ENCODE measurements around the gene ATG9B. TPM values are rescaled to one million over a fixed set of nuclear protein-coding genes. Genes with fewer than 3 reads are reported as not detected.

Gene ATG9B
- total RNA-seq, 2 donors from 2014 or later: 0.18 to 7.1 TPM

- H3K27ac ChIP-seq: no peak overlapping the region
- intact Hi-C loops (cut with DNase I): no loop called here
- no peaks in the 10 kb centered on the region for H3K4me1 ChIP-seq (replicated peaks)
- no peaks in the 10 kb centered on the region for H3K9me3 ChIP-seq
- TF ChIP-seq POLR2A (IDR thresholded peaks at IDR 0.05) (no peak), POLR2AphosphoS5 (IDR thresholded peaks at IDR 0.05) (no peak)
- TF ChIP-seq, protein P1, sequence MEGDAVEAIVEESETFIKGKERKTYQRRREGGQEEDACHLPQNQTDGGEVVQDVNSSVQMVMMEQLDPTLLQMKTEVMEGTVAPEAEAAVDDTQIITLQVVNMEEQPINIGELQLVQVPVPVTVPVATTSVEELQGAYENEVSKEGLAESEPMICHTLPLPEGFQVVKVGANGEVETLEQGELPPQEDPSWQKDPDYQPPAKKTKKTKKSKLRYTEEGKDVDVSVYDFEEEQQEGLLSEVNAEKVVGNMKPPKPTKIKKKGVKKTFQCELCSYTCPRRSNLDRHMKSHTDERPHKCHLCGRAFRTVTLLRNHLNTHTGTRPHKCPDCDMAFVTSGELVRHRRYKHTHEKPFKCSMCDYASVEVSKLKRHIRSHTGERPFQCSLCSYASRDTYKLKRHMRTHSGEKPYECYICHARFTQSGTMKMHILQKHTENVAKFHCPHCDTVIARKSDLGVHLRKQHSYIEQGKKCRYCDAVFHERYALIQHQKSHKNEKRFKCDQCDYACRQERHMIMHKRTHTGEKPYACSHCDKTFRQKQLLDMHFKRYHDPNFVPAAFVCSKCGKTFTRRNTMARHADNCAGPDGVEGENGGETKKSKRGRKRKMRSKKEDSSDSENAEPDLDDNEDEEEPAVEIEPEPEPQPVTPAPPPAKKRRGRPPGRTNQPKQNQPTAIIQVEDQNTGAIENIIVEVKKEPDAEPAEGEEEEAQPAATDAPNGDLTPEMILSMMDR (IDR thresholded peaks at IDR 0.05): no peak
- no peak for DNase-seq (ENCODE audit: low spot score)
- WGBS: 87% methylated on average over 23 of the region's 23 CpGs
- H3K27me3 ChIP-seq (replicated peaks; ENCODE audit: insufficient read depth): peaks cover 6% of the 10 kb centered on the region
- no peaks in the 10 kb centered on the region for H3K36me3 ChIP-seq
- H3K4me3 ChIP-seq: no peak overlapping the region
Measured at GRCh38 chr7:151006590-151007300, 17.5 kb downstream of the ATG9B start.

GRCh38 chr7:151005566-151005965, 18.7 kb downstream of the ATG9B start:
- no peaks in the 10 kb centered on the region for H3K9me3 ChIP-seq
- H3K27ac ChIP-seq: no peak overlapping the region
- no peaks in the 10 kb centered on the region for H3K36me3 ChIP-seq
- no peak for DNase-seq (ENCODE audit: low spot score)
- intact Hi-C loops (cut with DNase I): no loop called here
- H3K27me3 ChIP-seq (replicated peaks; ENCODE audit: insufficient read depth): peaks cover 6% of the 10 kb centered on the region
- TF ChIP-seq POLR2AphosphoS5 (IDR thresholded peaks at IDR 0.05) (no peak), POLR2A (IDR thresholded peaks at IDR 0.05) (no peak)
- TF ChIP-seq, protein P1 (IDR thresholded peaks at IDR 0.05): no peak
- H3K4me1 ChIP-seq (replicated peaks): no peaks in the 10 kb centered on the region
- H3K4me3 ChIP-seq: no peak overlapping the region
- WGBS: 75% methylated on average over 9 of the region's 9 CpGs

- WGBS: 38% methylated on average over 12 of the region's 12 CpGs
- H3K4me1 ChIP-seq (replicated peaks): no peaks in the 10 kb centered on the region
- H3K9me3 ChIP-seq: no peaks in the 10 kb centered on the region
- no peak overlapping the region for H3K27ac ChIP-seq
- H3K27me3 ChIP-seq (replicated peaks; ENCODE audit: insufficient read depth): no peaks in the 10 kb centered on the region
- TF ChIP-seq POLR2A (IDR thresholded peaks at IDR 0.05): no peak
- H3K36me3 ChIP-seq: no peaks in the 10 kb centered on the region
- H3K4me3 ChIP-seq: no peak overlapping the region
- no peak for DNase-seq (ENCODE audit: low spot score)
- intact Hi-C loops (cut with DNase I): no loop called here
Measured at GRCh38 chr7:151003572-151003971, 20.7 kb downstream of the ATG9B start.

DNA sequence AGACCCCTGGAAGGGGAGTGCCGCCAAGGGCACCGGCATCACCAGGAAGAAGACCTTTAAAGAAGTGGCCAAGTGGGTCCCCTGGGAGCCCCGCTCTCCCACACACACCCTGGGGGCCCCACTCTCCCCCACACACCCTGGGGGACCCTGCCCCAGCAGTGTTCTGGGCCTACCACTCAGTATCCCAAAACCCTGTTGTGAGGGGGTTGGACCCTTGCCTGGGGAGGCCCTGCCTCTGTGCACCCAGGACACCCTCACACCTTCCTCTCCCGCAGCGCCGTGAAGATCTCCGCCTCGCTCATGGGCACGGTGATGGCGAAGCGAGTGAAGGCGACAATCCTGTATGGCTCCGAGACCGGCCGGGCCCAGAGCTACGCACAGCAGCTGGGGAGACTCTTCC, 22.7 kb downstream of the ATG9B start:
- DNase-seq (ENCODE audit: low spot score): no peak
- 94% methylated on average over 16 of the region's 16 CpGs for WGBS
- TF ChIP-seq POLR2A (IDR thresholded peaks at IDR 0.05) (no peak), POLR2AphosphoS5 (IDR thresholded peaks at IDR 0.05) (no peak)
- TF ChIP-seq, protein P1 (IDR thresholded peaks at IDR 0.05): no peak
- Histone ChIP-seq H3K4me3 (no peak overlapping the region), H3K36me3 (no peaks in the 10 kb centered on the region), H3K4me1 (replicated peaks) (no peaks in the 10 kb centered on the region), H3K27me3 (replicated peaks; ENCODE audit: insufficient read depth) (no peaks in the 10 kb centered on the region), H3K9me3 (no peaks in the 10 kb centered on the region), H3K27ac (no peak overlapping the region)
- intact Hi-C loops (cut with DNase I): no loop called here

GRCh38 chr7:151000897-151001495, 23.3 kb downstream of the ATG9B start:
- TF ChIP-seq POLR2A (IDR thresholded peaks at IDR 0.05): no peak
- TF ChIP-seq, protein P1 (IDR thresholded peaks at IDR 0.05): no peak
- TF ChIP-seq POLR2AphosphoS5 (IDR thresholded peaks at IDR 0.05): no peak
- 92% methylated on average over 13 of the region's 13 CpGs for WGBS
- Histone ChIP-seq H3K4me3 (no peak overlapping the region), H3K27me3 (replicated peaks; ENCODE audit: insufficient read depth) (no peaks in the 10 kb centered on the region), H3K27ac (no peak overlapping the region), H3K9me3 (no peaks in the 10 kb centered on the region), H3K36me3 (no peaks in the 10 kb centered on the region), H3K4me1 (replicated peaks) (no peaks in the 10 kb centered on the region)
- intact Hi-C loops (cut with DNase I): no loop called here
- no peak for DNase-seq (ENCODE audit: low spot score)
